Activated naive CD8-positive, alpha-beta T cell treated with anti-CD3 and anti-CD28 coated beads, Interleukin-2, amount 50 U/mL, for 16 hours (primary cell): ENCODE results near the gene BEGAIN.

Source experiments
- DNase-seq: peaks from one replicate; pipeline ENCODE4 v3.0.0-alpha.2; 2020; ENCODE audit warnings: low read depth, low spot score

The BEGAIN gene

GRCh38 chr14:100601064-100601463 lies 13.8 kb upstream of the BEGAIN start:
- no peak for DNase-seq

- DNase-seq, result no peak
Observed at GRCh38 chr14:100599981-100600380, 12.8 kb upstream of the BEGAIN start.

GRCh38 chr14:100594625-100594951 lies 7.4 kb upstream of the BEGAIN start:
- no peak for DNase-seq

DNA sequence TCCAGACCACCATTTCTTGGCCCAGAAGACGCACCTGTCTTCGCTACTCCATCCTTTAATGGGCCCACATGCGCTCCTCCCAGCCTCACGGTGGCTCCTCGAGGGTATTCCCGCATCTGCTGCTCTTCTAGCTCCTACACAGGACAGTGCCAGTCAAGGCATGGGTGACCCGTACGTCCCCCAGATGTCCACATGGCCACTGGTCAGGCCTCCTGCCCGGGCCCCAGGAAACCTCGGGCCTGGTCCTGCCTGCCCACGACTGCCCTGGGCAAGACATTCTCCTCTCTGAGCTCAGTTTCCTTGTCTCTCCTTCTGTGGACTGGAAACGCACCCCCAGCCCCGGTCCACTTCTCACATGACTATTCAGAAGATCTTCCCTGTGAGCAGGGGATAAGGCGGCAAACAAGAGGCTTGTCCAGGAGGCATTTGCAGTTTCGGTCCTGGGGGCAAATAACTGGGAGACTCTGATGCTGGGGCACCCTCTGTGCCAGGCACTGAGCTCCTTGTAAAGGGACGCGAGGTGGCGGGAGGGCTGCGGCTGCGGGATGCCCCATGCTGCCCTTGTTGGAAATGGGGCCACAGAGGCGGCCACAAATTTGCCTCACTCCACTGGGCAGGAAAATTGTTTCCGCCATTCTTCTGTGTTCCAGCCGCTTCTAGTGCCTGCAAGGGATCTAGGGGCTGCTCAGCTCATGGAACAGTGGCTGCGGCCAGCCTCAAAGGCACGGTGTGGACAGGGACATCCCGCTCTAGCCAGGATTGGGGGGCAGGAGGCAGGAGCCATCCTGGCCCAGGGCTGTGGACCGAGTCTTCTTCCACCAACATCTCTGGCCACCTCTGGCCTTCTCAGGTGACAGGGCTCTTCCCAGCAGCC lies 6.8 kb upstream of the BEGAIN start:
- DNase-seq, result no peak

- no peak for DNase-seq
Observed at GRCh38 chr14:100592972-100593371, 5.8 kb upstream of the BEGAIN start.

DNA sequence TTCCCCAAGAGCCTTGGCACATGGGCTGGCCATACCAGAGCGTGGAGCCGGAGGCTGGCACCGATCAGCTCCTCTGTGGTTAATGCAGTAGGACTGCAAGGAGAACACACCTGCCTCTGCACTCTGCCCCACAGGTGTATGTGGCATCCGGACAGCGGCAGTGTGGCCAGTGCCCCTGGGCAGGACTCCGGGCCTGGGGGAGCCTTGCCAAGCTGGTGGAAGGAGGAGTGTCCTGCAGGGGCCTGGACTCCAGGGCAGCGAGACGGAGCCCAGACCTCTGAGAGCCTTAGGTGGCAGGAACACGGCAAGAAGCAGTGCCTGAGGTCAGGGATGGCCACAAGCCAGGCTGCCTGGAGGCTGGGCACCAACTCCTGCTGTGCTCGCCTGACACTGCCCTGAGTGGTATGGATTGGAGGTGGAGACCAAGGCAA lies 5.3 kb upstream of the BEGAIN start:
- DNase-seq, result no peak

DNA sequence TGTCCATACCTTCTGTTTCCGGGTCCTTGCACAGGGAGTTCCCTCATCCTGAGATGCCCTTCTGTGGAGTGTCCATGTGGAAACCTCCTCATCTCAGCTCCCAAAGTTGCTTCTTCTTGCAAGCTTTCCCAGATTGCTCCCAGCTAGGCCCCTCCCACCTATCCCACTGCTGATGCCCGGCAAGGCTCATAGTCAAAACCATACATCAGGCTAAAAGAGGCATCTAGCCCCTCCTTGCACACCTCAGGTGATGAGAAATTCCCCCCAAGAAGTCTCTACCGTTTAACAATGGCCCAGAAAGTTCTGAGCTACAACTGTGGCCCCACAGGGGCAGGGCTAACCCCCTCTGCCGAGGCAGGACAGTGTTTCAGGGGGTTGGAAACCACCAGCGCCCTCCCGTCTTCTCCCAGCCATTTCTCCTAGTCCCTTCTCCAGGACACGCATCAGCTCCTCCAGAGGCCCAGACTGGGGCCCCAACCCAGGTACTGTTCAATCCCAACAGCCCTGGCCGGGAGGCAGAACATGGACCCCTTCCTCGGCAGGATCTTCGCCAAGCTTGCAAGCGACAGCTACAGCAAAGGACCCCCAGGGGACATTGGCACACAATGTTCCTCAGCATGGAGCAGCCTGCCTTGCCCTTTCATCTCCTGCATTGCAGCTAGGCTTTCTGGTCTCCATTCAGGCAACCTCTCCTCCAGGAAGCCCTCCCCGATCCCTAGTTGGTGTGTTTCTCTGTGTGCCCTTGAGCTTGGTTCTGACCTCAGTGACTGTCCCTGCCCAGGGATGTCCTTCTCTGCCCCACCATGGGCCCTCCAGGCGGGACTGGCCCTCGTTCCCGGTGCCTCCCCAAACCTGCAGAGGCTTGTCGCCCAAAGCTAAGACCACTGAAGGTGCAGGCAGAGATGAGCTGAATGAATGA lies 4.5 kb upstream of the BEGAIN start:
- no peak for DNase-seq

GRCh38 chr14:100590726-100591452 lies 3.7 kb upstream of the BEGAIN start:
- no peak for DNase-seq

- no peak for DNase-seq
Observed at GRCh38 chr14:100589760-100590469, 2.7 kb upstream of the BEGAIN start.

GRCh38 chr14:100589071-100589759 lies 2.0 kb upstream of the BEGAIN start:
- DNase-seq, result no peak

DNA sequence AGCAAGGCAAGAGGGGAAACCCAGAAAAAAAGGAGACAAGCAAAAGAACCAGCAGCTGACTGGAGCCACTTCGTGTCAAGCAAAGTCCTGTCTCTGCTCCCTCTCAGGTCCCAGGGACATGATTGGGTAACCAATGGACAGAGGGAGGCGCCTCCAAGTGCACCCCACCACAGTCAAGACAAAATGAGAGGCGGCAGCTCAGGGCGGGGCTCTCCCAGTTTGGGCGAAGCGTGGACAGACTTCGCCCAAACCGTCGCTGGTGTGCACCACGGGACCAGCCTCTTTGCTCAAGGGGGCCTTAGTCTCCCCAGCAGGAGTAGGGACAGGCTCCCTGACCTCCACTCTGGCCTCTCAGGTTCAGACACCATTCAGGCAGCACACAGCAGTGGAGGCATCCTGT lies 1.5 kb upstream of the BEGAIN start:
- no peak for DNase-seq

GRCh38 chr14:100587763-100588411 lies 670 bp upstream of the BEGAIN start:
- DNase-seq, result no peak

DNA sequence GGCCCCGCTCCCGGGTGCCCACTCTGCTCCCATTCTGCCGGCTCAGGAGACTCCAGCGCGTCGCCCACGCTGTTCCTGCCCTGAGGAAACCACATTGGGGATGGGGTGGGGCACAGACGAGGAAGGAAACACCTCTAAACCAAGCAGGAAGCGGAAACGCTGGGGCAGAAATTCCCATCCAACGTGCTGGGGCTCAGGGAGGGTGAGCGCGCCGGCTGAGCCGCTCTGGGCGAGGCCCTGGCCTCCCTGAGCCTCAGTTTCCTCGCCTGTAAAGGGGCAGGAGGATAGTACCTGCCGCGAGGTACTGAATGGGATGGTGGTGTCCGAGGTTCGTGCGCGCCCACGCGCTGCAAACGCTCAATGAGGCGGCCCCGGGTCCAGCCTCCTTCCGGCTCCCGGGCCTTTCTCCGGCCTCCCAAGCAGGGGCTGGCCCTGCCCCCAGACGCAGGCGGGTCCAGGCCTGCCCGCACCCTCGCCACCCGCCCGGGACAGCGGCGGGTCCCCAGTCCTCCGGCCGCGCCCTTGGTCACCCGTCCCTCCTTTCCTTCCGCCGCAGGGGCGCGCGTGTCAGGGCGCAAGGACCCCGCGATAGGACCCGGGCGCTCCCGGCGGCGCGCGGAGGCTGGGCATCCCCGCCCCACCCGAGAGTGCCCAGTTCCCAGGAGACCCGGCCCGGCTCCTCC lies 673 bp downstream of the BEGAIN start:
- DNase-seq, result no peak

- no peak for DNase-seq
Observed at GRCh38 chr14:100586153-100586402, 1.1 kb downstream of the BEGAIN start.

DNA sequence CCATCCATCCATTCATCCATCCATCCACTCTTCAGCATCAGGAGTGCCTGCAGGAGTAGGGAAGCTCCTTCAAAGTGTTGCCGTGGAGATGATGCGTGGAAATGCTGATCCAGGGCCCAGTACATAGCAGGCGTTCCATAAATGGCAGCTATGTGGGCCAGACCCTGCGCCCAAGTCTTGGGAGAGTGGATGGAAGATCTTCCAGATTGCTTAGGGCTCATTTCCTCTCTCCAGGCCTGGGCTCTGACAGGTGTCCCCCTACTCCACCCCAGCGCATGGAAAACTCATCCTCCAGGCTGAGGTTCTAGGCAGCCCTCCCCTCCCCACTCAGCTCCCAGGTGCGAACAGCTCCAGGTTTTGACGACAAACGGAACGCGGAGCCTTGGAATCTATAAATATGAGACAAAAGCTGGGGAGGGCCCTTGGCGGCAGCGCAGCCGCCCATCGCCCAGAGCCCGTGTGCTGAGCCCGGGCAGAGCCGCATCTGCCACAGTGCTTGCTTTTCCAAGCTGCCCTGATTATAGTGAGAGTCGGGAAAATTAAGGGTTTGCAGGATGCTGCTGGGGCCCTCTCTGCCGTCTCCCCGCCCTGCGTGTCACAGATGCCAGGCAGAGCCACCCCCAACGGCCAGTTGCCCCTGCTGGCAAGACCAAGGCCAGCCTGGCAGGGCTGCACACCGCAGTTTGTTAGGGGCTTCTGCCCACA lies 1.6 kb downstream of the BEGAIN start:
- DNase-seq, result no peak

DNA sequence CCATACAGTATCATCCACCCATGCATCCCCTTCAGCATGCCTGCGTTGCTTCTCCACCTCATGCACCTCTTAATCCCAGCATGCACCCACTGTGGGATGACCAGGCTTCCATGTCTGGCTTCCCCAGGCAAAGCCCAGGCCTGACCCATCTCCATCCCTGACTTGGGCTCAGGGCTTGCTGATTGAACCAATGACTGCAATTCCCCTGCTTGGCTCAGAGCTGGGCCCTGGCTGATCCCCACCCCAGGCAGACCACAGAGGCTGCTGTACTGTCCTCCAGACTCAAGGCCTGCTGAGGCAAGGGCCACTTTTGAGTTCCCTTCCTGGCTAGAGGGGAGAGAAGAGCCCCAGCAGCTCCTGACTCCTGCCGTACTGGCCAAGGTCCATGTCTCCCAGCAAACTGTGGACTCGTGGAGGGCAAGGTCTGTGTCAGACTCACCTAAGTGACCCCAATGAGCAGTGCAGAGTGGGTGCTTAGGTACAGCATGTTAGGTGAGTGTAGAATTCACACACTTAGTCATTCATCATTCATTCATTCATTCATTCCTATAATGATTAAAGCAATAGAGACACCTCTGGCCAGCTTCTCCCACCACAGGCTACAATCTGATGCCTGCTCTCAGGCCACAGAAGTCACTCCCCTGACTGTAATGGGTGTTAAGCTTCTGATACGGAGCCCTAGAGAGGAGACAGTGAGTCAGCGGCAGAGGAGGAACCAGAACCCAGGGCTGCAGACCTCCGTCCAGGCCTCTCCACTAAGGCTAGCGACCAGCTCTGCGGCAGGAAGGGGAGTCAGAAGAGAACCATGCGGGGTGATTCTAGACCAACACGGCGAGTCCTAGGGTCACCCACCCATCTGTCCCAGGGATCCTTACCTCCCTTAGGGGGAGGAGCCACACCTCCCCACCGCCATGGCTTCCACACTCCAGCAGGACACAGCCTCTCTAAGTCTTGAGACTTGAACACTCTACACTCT lies 2.9 kb downstream of the BEGAIN start:
- no peak for DNase-seq

DNA sequence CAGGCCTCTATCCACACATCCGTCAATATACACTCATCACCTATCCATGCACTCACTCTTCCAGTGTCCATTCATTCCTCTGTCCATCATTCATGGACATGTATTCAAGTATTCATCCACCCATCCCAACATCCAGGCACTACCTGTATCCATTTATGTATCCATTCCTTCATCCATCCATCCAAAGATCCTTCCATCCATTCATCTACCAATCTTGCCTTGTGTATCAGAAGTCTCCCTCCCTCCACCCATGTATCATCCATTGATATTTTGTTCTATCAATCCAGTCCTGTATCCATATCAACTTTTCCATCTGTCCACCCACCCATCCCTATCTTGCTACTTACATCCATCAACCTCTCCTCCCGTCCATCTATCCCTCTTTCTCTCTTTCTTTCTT lies 4.0 kb downstream of the BEGAIN start:
- no peak for DNase-seq

DNA sequence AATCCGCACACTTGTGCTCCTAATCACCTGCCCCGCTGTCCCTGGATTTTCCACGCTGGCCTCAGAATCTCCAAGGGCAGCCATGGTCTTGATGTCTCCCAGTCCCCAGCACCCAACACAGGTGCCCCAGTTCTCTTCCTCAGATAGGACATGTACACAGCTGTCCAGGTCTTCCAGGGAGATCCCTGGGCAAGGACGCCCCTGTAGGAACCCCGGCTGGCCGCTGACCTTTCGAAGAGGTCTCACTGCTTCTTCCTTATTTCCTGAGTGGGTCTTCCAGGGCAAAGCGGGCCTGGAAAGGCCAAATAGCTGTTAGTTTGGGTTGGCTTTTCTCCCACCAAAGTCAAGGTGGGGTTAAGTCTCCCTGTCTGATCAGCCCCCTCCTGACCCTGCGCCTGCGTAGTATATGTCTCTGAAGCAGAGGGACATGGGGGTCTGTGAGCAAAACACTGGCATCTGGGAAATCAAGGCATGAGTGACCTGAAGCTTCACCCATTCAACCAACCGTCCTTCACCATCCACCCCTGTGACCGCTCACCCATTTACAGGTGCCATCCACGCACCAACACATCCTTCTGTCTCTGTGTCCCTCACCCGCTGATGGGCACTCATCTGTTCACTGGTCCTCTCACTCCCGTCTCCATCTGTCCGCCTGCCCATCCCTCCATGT lies 4.6 kb downstream of the BEGAIN start:
- DNase-seq, result no peak
